Measurements from ENCODE around the gene ADCY4.

The ADCY4 gene

GRCh38 chr14:24292118-24292807 is 42.6 kb downstream of the ADCY4 start:
- TF ChIP-seq PAX5 (IDR thresholded peaks at IDR 0.05; ENCODE audit: insufficient read depth, low read length, severe bottlenecking), result no peak
- no peak for TF ChIP-seq SPI1 (IDR thresholded peaks at IDR 0.05; ENCODE audit: low read depth, low read length)
- TF ChIP-seq POU2F2 (IDR thresholded peaks at IDR 0.05; ENCODE audit: low read depth, low read length), result no peak
- TF ChIP-seq POLR2A (IDR thresholded peaks at IDR 0.05; ENCODE audit: low read depth, low read length), result no peak
- TF ChIP-seq POLR2AphosphoS5 (IDR thresholded peaks at IDR 0.05; ENCODE audit: low read depth, low read length), result no peak
- TF ChIP-seq TAF1 (IDR thresholded peaks at IDR 0.05; ENCODE audit: low read depth, low read length), result no peak
- FAIRE-seq, result no peak
- DNase-seq (ENCODE audit: insufficient read length, low spot score), result no peak

DNA sequence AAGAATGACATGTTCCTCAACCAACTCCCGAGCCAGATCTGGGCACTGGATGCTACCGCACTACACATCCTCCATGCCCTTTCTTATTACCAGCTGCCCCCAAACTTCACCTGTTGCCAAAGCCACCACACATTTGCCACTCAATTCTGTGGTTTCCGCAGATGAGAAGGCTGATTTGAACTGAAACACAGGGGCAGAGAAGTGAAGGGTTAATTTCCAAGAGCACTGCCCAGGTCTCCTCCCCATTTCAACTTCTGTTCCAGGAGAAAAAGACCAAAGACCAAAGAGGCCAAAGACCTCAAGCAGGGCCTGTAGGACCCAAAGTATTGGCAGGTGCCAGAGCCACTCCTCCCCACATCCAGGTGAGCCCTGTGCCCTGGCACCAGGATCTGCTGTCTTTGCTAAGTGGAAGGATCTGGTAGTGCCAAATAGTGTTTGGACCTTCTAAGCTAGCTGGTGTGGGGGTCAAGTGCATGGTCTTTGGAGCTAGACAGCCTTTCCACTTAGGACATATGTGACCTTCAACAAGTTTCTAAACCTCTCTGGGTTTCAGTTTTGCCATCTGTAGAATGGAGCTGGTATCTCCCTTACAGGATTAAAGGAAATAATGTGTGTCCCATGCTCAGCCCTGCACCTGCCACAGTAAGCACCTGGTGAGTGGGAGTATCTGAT is 43.3 kb downstream of the ADCY4 start:
- FAIRE-seq (no peak), DNase-seq (ENCODE audit: insufficient read length, low spot score) (no peak)
- TF ChIP-seq POLR2A (IDR thresholded peaks at IDR 0.05; ENCODE audit: low read depth, low read length) (no peak), PAX5 (IDR thresholded peaks at IDR 0.05; ENCODE audit: insufficient read depth, low read length, severe bottlenecking) (no peak), POU2F2 (IDR thresholded peaks at IDR 0.05; ENCODE audit: low read depth, low read length) (no peak), TAF1 (IDR thresholded peaks at IDR 0.05; ENCODE audit: low read depth, low read length) (no peak), POLR2AphosphoS5 (IDR thresholded peaks at IDR 0.05; ENCODE audit: low read depth, low read length) (no peak)

- TF ChIP-seq SPI1 (IDR thresholded peaks at IDR 0.05; ENCODE audit: low read depth, low read length), result no peak
- TF ChIP-seq PAX5 (IDR thresholded peaks at IDR 0.05; ENCODE audit: insufficient read depth, low read length, severe bottlenecking), result no peak
- no peak for TF ChIP-seq POLR2A (IDR thresholded peaks at IDR 0.05; ENCODE audit: low read depth, low read length)
- TF ChIP-seq TAF1 (IDR thresholded peaks at IDR 0.05; ENCODE audit: low read depth, low read length), result no peak
- no peak for TF ChIP-seq POLR2AphosphoS5 (IDR thresholded peaks at IDR 0.05; ENCODE audit: low read depth, low read length)
- no peak for TF ChIP-seq POU2F2 (IDR thresholded peaks at IDR 0.05; ENCODE audit: low read depth, low read length)
- FAIRE-seq, result no peak
These were observed 44.1 kb downstream of the ADCY4 start for GRCh38 chr14:24290746-24291145.

DNA sequence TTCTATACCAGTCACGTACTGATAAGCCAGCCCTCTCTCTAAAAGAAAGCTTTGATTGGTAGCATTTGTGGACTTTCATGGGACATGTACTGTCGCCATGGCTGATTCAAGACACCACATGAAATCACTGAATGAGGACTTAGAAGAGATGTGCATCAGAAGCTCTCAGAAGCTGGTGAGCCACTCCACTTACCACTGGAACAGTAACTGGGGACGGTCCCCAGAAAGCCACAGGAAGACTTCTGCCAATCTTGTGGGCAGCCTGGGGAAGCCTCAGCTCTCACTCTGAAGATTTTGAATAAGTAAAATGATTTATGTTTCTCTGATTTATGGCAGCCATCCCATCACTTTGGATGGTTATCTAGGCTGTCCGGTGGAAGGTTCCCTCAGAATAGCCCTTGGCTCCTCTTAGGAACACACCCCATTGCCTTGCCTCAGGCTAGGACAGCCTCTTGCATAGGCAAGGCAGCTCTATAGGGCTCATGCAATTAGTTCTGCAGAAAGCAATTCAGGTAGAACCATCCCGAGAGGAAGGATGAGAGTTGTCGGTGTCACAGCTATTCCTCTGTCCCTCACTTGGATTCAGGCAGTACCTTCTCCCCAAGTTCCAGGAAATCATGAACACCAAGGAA is 45.1 kb downstream of the ADCY4 start:
- DNase-seq (ENCODE audit: insufficient read length, low spot score), result no peak
- no peak for TF ChIP-seq POU2F2 (IDR thresholded peaks at IDR 0.05; ENCODE audit: low read depth, low read length)
- no peak for FAIRE-seq

More at GRCh38 chr14:24290746-24291145, 44.1 kb downstream of the ADCY4 start:
- DNase-seq (ENCODE audit: insufficient read length, low spot score), result no peak

GRCh38 chr14:24286996-24287395 is 47.9 kb downstream of the ADCY4 start:
- TF ChIP-seq TAF1 (IDR thresholded peaks at IDR 0.05; ENCODE audit: low read depth, low read length) (no peak), POLR2AphosphoS5 (IDR thresholded peaks at IDR 0.05; ENCODE audit: low read depth, low read length) (no peak), SPI1 (IDR thresholded peaks at IDR 0.05; ENCODE audit: low read depth, low read length) (no peak), PAX5 (IDR thresholded peaks at IDR 0.05; ENCODE audit: insufficient read depth, low read length, severe bottlenecking) (no peak), POU2F2 (IDR thresholded peaks at IDR 0.05; ENCODE audit: low read depth, low read length) (no peak), POLR2A (IDR thresholded peaks at IDR 0.05; ENCODE audit: low read depth, low read length) (no peak)
- FAIRE-seq (no peak), DNase-seq (ENCODE audit: insufficient read length, low spot score) (no peak)

- FAIRE-seq (no peak), DNase-seq (ENCODE audit: insufficient read length, low spot score) (no peak)
- no peak for TF ChIP-seq POLR2AphosphoS5 (IDR thresholded peaks at IDR 0.05; ENCODE audit: low read depth, low read length)
- no peak for TF ChIP-seq POLR2A (IDR thresholded peaks at IDR 0.05; ENCODE audit: low read depth, low read length)
- TF ChIP-seq SPI1 (IDR thresholded peaks at IDR 0.05; ENCODE audit: low read depth, low read length), result no peak
- TF ChIP-seq TAF1 (IDR thresholded peaks at IDR 0.05; ENCODE audit: low read depth, low read length), result no peak
- TF ChIP-seq POU2F2 (IDR thresholded peaks at IDR 0.05; ENCODE audit: low read depth, low read length), result no peak
- TF ChIP-seq PAX5 (IDR thresholded peaks at IDR 0.05; ENCODE audit: insufficient read depth, low read length, severe bottlenecking), result no peak
These were observed 49.5 kb downstream of the ADCY4 start for GRCh38 chr14:24285351-24285750.

GRCh38 chr14:24284501-24285035 is 50.3 kb downstream of the ADCY4 start:
- DNase-seq (ENCODE audit: insufficient read length, low spot score), result no peak
- TF ChIP-seq POU2F2 (IDR thresholded peaks at IDR 0.05; ENCODE audit: low read depth, low read length), result no peak
- FAIRE-seq, result no peak

- FAIRE-seq, result no peak
- TF ChIP-seq PAX5 (IDR thresholded peaks at IDR 0.05; ENCODE audit: insufficient read depth, low read length, severe bottlenecking) (no peak), POU2F2 (IDR thresholded peaks at IDR 0.05; ENCODE audit: low read depth, low read length) (no peak), TAF1 (IDR thresholded peaks at IDR 0.05; ENCODE audit: low read depth, low read length) (no peak), SPI1 (IDR thresholded peaks at IDR 0.05; ENCODE audit: low read depth, low read length) (no peak), POLR2AphosphoS5 (IDR thresholded peaks at IDR 0.05; ENCODE audit: low read depth, low read length) (no peak), POLR2A (IDR thresholded peaks at IDR 0.05; ENCODE audit: low read depth, low read length) (no peak)
- no peak for DNase-seq (ENCODE audit: insufficient read length, low spot score)
These were observed 50.9 kb downstream of the ADCY4 start for GRCh38 chr14:24283796-24284460.

DNA sequence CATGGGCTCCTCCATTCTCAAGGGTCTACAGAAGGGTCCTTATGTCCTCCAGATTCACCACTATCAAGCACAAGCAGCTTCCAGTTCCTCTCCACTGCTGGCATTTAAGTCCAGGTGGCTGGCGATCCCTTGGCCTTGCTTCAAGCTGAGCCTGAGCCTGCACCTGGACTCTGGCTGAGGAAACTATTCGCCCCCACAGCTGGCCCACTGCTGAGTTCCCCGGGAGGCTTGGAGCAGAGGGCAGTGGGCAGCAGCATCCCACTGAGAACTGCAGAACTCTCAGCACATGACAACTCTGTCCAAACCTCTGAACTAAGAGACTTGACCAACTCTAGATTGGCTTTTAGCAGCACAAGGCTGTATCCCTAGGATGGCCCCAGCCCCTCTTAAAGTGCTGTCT is 52.1 kb downstream of the ADCY4 start:
- DNase-seq (ENCODE audit: insufficient read length, low spot score), result no peak
- no peak for FAIRE-seq
- no peak for TF ChIP-seq TAF1 (IDR thresholded peaks at IDR 0.05; ENCODE audit: low read depth, low read length)
- TF ChIP-seq SPI1 (IDR thresholded peaks at IDR 0.05; ENCODE audit: low read depth, low read length), result no peak
- TF ChIP-seq POLR2AphosphoS5 (IDR thresholded peaks at IDR 0.05; ENCODE audit: low read depth, low read length), result no peak
- TF ChIP-seq PAX5 (IDR thresholded peaks at IDR 0.05; ENCODE audit: insufficient read depth, low read length, severe bottlenecking), result no peak
- TF ChIP-seq POLR2A (IDR thresholded peaks at IDR 0.05; ENCODE audit: low read depth, low read length), result no peak
- no peak for TF ChIP-seq POU2F2 (IDR thresholded peaks at IDR 0.05; ENCODE audit: low read depth, low read length)

Measured in GM12891 (cell line).